MM.1S (cell line): Measurements from ENCODE around the gene CNTN1.

ENCODE experiments used
- EZH2phosphoT487 ChIP-seq: fragments of 300-600 bp; sonication (generic); IDR thresholded peaks from 2 replicates; pipeline ENCODE4 v1.6.1; 2018; ENCODE audit warnings: antibody characterized with exemption, low read length
- TF ChIP-seq, protein P1 (sequence below): fragments of 300-600 bp; sonication (generic); IDR thresholded peaks from 2 replicates; pipeline ENCODE4 v1.5.1; 2016; ENCODE audit warnings: antibody characterized with exemption, low read length, mixed read lengths

- TF ChIP-seq, protein P1, sequence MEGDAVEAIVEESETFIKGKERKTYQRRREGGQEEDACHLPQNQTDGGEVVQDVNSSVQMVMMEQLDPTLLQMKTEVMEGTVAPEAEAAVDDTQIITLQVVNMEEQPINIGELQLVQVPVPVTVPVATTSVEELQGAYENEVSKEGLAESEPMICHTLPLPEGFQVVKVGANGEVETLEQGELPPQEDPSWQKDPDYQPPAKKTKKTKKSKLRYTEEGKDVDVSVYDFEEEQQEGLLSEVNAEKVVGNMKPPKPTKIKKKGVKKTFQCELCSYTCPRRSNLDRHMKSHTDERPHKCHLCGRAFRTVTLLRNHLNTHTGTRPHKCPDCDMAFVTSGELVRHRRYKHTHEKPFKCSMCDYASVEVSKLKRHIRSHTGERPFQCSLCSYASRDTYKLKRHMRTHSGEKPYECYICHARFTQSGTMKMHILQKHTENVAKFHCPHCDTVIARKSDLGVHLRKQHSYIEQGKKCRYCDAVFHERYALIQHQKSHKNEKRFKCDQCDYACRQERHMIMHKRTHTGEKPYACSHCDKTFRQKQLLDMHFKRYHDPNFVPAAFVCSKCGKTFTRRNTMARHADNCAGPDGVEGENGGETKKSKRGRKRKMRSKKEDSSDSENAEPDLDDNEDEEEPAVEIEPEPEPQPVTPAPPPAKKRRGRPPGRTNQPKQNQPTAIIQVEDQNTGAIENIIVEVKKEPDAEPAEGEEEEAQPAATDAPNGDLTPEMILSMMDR = no peak
- TF ChIP-seq EZH2phosphoT487 = no peak
Measured at GRCh38 chr12:40853221-40853620, 161.0 kb downstream of the CNTN1 start.
